Measurements from ENCODE around the gene TMIGD1. TPM values are rescaled to one million over a fixed set of nuclear protein-coding genes. Genes with fewer than 3 reads are reported as not detected.

The TMIGD1 gene
- total and polyA plus RNA-seq, 10 of the 15 experiments (the other 5 are each of a cell fraction or from before 2014, with no cell fraction given), result not detected

GRCh38 chr17:30363715-30364202 lies 29.9 kb upstream of the TMIGD1 start (continued):
- no peak for TF ChIP-seq MYC (IDR thresholded peaks at IDR 0.05; ENCODE audit: insufficient read depth, insufficient read length, insufficient replicate concordance, low read length, severe bottlenecking)
- no peak for TF ChIP-seq SMC3 (IDR thresholded peaks at IDR 0.05; ENCODE audit: borderline replicate concordance, low read length)
- 0 out of 2 replicates have a peak, but pooled peaks have one; percentile 22 for TF ChIP-seq NFYB (IDR thresholded peaks at IDR 0.05; ENCODE audit: insufficient read depth, low read depth, low read length)
- TF ChIP-seq ZZZ3 (IDR thresholded peaks at IDR 0.05; ENCODE audit: control insufficient read depth, insufficient read length, low read depth), result no peak
- peak; percentile 97 for TF ChIP-seq RUNX3 (IDR thresholded peaks at IDR 0.05; ENCODE audit: low read length)
- TF ChIP-seq BACH1 (IDR thresholded peaks at IDR 0.05; ENCODE audit: borderline replicate concordance), result peak; percentile 37; the same call in 1 of the 2 replicates
- peak in 1 of 2 experiments; percentile 86; a peak in 3 of 4 replicates for TF ChIP-seq EP300 (IDR thresholded peaks at IDR 0.05; ENCODE audit: borderline replicate concordance in 1 of 2, control insufficient read depth in 1 of 2, low read depth in 2 of 2, low read length in 2 of 2)
- peak; percentile 92 for TF ChIP-seq MTA2 (IDR thresholded peaks at IDR 0.05; ENCODE audit: low read depth)
- no peak for TF ChIP-seq GABPA (IDR thresholded peaks at IDR 0.05; ENCODE audit: low read depth)
- peak; percentile 56; the same call in 1 of the 2 replicates for TF ChIP-seq ESRRA (IDR thresholded peaks at IDR 0.05; ENCODE audit: low read length)
- TF ChIP-seq GATAD2B (conservative IDR thresholded peaks at IDR 0.05; ENCODE audit: low read depth), result 0 out of 2 replicates have a peak, but pooled peaks have one; percentile 66
- TF ChIP-seq CHD2 (IDR thresholded peaks at IDR 0.05; ENCODE audit: borderline replicate concordance, low read depth, low read length), result peak; percentile 57; the same call in 1 of the 2 replicates
- TF ChIP-seq POLR2AphosphoS5 (IDR thresholded peaks at IDR 0.05; ENCODE audit: low read length), result no peak
- no peak for TF ChIP-seq CBX3 (IDR thresholded peaks at IDR 0.05; ENCODE audit: borderline replicate concordance, low read depth)
- TF ChIP-seq, protein P1, sequence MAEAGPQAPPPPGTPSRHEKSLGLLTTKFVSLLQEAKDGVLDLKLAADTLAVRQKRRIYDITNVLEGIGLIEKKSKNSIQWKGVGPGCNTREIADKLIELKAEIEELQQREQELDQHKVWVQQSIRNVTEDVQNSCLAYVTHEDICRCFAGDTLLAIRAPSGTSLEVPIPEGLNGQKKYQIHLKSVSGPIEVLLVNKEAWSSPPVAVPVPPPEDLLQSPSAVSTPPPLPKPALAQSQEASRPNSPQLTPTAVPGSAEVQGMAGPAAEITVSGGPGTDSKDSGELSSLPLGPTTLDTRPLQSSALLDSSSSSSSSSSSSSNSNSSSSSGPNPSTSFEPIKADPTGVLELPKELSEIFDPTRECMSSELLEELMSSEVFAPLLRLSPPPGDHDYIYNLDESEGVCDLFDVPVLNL (IDR thresholded peaks at IDR 0.05; ENCODE audit: low read depth, low read length), result no peak
- peak; percentile 58 for TF ChIP-seq SMAD1 (IDR thresholded peaks at IDR 0.05; ENCODE audit: low read depth, partially characterized antibody)
- TF ChIP-seq, protein P2, sequence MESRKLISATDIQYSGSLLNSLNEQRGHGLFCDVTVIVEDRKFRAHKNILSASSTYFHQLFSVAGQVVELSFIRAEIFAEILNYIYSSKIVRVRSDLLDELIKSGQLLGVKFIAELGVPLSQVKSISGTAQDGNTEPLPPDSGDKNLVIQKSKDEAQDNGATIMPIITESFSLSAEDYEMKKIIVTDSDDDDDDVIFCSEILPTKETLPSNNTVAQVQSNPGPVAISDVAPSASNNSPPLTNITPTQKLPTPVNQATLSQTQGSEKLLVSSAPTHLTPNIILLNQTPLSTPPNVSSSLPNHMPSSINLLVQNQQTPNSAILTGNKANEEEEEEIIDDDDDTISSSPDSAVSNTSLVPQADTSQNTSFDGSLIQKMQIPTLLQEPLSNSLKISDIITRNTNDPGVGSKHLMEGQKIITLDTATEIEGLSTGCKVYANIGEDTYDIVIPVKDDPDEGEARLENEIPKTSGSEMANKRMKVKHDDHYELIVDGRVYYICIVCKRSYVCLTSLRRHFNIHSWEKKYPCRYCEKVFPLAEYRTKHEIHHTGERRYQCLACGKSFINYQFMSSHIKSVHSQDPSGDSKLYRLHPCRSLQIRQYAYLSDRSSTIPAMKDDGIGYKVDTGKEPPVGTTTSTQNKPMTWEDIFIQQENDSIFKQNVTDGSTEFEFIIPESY (IDR thresholded peaks at IDR 0.05), result no peak
- no peak for TF ChIP-seq SMAD5 (IDR thresholded peaks at IDR 0.05; ENCODE audit: low read depth)
- no peak for TF ChIP-seq CHD4 (IDR thresholded peaks at IDR 0.05)
- TF ChIP-seq IRF3 (IDR thresholded peaks at IDR 0.05), result no peak
- TF ChIP-seq SMARCA5 (IDR thresholded peaks at IDR 0.05), result no peak
- no peak for TF ChIP-seq NFXL1 (IDR thresholded peaks at IDR 0.05; ENCODE audit: borderline replicate concordance)
- no peak for TF ChIP-seq SIN3A (IDR thresholded peaks at IDR 0.05; ENCODE audit: low read depth, low read length)
- TF ChIP-seq, protein P3, sequence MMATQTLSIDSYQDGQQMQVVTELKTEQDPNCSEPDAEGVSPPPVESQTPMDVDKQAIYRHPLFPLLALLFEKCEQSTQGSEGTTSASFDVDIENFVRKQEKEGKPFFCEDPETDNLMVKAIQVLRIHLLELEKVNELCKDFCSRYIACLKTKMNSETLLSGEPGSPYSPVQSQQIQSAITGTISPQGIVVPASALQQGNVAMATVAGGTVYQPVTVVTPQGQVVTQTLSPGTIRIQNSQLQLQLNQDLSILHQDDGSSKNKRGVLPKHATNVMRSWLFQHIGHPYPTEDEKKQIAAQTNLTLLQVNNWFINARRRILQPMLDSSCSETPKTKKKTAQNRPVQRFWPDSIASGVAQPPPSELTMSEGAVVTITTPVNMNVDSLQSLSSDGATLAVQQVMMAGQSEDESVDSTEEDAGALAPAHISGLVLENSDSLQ (IDR thresholded peaks at IDR 0.05), result peak; percentile 53; the same call in 1 of the 2 replicates
- TF ChIP-seq HCFC1 (IDR thresholded peaks at IDR 0.05; ENCODE audit: low read length), result no peak
- no peak for TF ChIP-seq PAX8 (IDR thresholded peaks at IDR 0.05)
- TF ChIP-seq EED (IDR thresholded peaks at IDR 0.05; ENCODE audit: low read depth), result peak; percentile 98

All from GM12878 (cell line).